Left ventricle myocardium inferior (tissue), 1 donor: Measurements from ENCODE around the gene SASH1. TPM values are rescaled to one million over a fixed set of nuclear protein-coding genes. Genes with fewer than 3 reads are reported as not detected.

Experiments used
- DNase-seq: peaks from one replicate; pipeline ENCODE4 v3.0.0-alpha.2; 2020
- H3K27ac ChIP-seq: fragments of 200-600 bp; replicated peaks from 2 replicates; pipeline ENCODE4 v1.8.0; 2021
- H3K27me3 ChIP-seq: fragments of 200-600 bp; 2 replicates; pipeline ENCODE4 v1.8.0; 2021; ENCODE audit warnings: low read depth
- H3K36me3 ChIP-seq: fragments of 200-600 bp; 2 replicates; pipeline ENCODE4 v1.8.0; 2021
- H3K4me1 ChIP-seq: fragments of 200-600 bp; 2 replicates; pipeline ENCODE4 v1.8.0; 2021
- H3K4me3 ChIP-seq: fragments of 200-600 bp; 2 replicates; pipeline ENCODE4 v1.8.0; 2021; ENCODE audit warnings: mild to moderate bottlenecking, moderate library complexity
- H3K9me3 ChIP-seq: fragments of 200-600 bp; replicated peaks from 2 replicates; pipeline ENCODE4 v1.8.0; 2021
- intact Hi-C: fragments of 100-400 bp; cut with micrococcal nuclease; formaldehyde crosslinking; loops from one replicate; pipeline ENCODE4 v1.11.0; 2022
- total RNA-seq: library from RNA; stranded (reverse); fragmentation: NEBNext Ultra II Directional; extraction: Animal tissue kit (Norgen Biotek cat#: 25700); gene quantifications from one replicate; pipeline ENCODE4 v1.2.1, GENCODE V29; 2021
- TF ChIP-seq, protein P1 (sequence below): fragments of 200-600 bp; IDR thresholded peaks from 2 replicates; pipeline ENCODE4 v1.8.0; 2021; ENCODE audit warnings: antibody characterized with exemption, mild to moderate bottlenecking, borderline replicate concordance
- donor health status: DM: no; HTN: yes; CAD: no; lungs with severe emphysema.

The SASH1 gene
- total RNA-seq, 1 donor from 2014 or later = 22.5 TPM

- intact Hi-C loops = loop anchor here (2.0 to 10.0 kb wide), 2 partner anchors 121 to 289 kb away; partner anchors contain the start of gene SASH1
- Histone ChIP-seq H3K9me3 (no peaks in the 10 kb centered on the region), H3K27me3 (no peaks in the 10 kb centered on the region), H3K36me3 (no peaks in the 10 kb centered on the region), H3K4me3 (no peak overlapping the region), H3K27ac (peak overlapping the region; percentile 41), H3K4me1 (peaks cover 63% of the 10 kb centered on the region)
- TF ChIP-seq, protein P1, sequence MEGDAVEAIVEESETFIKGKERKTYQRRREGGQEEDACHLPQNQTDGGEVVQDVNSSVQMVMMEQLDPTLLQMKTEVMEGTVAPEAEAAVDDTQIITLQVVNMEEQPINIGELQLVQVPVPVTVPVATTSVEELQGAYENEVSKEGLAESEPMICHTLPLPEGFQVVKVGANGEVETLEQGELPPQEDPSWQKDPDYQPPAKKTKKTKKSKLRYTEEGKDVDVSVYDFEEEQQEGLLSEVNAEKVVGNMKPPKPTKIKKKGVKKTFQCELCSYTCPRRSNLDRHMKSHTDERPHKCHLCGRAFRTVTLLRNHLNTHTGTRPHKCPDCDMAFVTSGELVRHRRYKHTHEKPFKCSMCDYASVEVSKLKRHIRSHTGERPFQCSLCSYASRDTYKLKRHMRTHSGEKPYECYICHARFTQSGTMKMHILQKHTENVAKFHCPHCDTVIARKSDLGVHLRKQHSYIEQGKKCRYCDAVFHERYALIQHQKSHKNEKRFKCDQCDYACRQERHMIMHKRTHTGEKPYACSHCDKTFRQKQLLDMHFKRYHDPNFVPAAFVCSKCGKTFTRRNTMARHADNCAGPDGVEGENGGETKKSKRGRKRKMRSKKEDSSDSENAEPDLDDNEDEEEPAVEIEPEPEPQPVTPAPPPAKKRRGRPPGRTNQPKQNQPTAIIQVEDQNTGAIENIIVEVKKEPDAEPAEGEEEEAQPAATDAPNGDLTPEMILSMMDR = no peak
- DNase-seq = no peak
These were observed 123.0 kb downstream of the SASH1 start for GRCh38 chr6:148465670-148466069.

- TF ChIP-seq, protein P1 = no peak
- Histone ChIP-seq H3K9me3 (no peaks in the 10 kb centered on the region), H3K36me3 (no peaks in the 10 kb centered on the region), H3K27ac (peak overlapping the region; percentile 41), H3K4me3 (no peak overlapping the region), H3K27me3 (no peaks in the 10 kb centered on the region), H3K4me1 (peaks cover 63% of the 10 kb centered on the region)
- no peak for DNase-seq
- intact Hi-C loops = loop anchor here (10.0 kb wide), 1 partner anchor 121 kb away; the partner anchor contains the start of gene SASH1
These were observed 123.5 kb downstream of the SASH1 start for GRCh38 chr6:148466158-148466557.

DNA sequence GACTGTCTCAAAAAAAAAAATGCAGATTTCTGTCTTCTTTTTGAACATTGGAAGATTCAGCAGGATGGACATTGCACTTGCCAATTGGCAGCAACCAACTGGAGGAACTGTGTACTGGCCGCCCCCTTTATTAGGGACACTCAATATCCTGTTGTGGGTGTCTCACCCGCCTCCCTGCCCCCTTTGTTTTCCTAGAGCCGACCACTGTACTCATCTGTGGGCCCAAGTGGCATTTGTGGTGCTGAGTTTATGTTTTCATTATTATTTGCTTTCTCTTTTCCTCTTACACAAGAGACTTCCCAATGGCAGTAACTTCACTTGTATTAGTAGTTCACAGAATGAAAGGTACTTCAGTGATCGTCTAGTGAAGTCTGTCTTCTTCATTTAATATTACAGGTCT lies 125.3 kb downstream of the SASH1 start:
- peaks cover 65% of the 10 kb centered on the region for H3K4me1 ChIP-seq
- no peaks in the 10 kb centered on the region for H3K36me3 ChIP-seq
- peak overlapping the region; percentile 0 for H3K27ac ChIP-seq

DNA sequence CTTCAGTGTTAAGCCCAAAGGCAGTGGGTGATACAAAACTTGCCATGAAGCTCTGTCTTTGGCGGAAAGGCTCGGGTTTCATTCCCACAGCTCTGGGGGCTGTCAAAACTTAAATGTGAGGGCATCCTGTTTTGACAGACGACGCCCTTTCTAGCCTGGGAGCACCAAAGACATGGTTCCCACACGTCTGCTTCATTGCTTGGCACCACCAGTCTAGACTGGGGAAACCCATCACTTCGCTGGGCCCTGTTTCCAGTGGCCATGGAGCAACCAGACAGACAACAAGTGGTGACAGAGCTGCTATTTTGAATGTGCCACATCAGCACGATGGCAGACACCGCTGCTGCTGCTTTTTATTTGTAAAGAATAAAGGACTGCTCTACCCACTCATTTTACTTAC lies 127.5 kb downstream of the SASH1 start:
- intact Hi-C loops = no loop called here
- no peak overlapping the region for H3K27ac ChIP-seq
- peaks cover 46% of the 10 kb centered on the region for H3K4me1 ChIP-seq

More for the DNA sequence above, 125.3 kb downstream of the SASH1 start:
- Histone ChIP-seq H3K9me3 (no peaks in the 10 kb centered on the region), H3K4me3 (no peak overlapping the region), H3K27me3 (no peaks in the 10 kb centered on the region)
- TF ChIP-seq, protein P1 = no peak
- intact Hi-C loops = loop anchor here (10.0 kb wide), 1 partner anchor 123 kb away; the partner anchor contains the start of gene SASH1
- DNase-seq = no peak

DNA sequence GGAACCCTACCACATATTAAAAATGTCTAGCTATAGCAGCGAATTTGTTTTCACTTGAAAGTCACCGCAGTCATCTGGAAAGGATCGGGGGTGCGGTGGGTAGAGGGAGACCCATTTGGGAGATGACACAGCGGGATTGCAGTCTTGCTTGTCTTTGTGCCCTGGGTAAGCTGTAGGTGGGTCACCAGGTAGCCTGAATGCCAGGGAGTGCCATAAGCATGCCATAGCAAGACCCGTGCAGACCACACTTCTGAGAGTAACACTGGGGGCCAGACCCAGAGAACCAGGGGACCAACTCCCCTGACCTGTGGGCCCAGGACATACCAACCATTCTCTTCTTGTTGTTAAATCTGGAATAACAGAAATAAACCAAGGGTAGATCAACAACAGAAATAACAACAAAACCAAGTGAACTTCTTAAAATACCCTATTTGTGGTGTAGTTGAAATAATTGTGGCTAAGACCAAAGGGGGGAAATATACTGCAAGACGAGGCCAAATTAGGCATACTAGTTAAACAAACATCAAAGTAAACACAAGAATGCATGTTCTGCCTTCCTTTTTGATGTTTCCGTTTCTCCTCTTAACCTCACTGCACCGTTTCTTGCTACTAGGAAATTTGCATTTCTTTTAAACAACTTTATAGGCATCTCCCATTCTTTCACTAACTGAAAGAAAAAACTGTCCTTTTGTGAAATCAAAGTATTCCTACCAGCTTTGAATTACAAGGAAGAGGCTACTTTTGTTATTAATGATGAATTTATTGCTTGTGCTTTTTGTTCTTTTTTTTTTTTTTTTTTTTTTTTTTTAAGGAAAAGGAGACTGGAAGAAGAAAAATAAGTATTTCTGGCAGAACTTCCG lies 128.2 kb downstream of the SASH1 start:
- no peaks in the 10 kb centered on the region for H3K9me3 ChIP-seq
- no peak for DNase-seq
- peaks cover 39% of the 10 kb centered on the region for H3K4me1 ChIP-seq
- H3K4me3 ChIP-seq = no peak overlapping the region
- intact Hi-C loops = no loop called here
- H3K27ac ChIP-seq = peak overlapping the region; percentile 66
- H3K36me3 ChIP-seq = peaks cover 27% of the 10 kb centered on the region
- TF ChIP-seq, protein P1 = no peak
- H3K27me3 ChIP-seq = no peaks in the 10 kb centered on the region

More for the DNA sequence above, 127.5 kb downstream of the SASH1 start:
- Histone ChIP-seq H3K27me3 (no peaks in the 10 kb centered on the region), H3K9me3 (no peaks in the 10 kb centered on the region), H3K36me3 (peaks cover 20% of the 10 kb centered on the region), H3K4me3 (no peak overlapping the region)
- TF ChIP-seq, protein P1 = no peak
- DNase-seq = no peak
